ENCODE data around the gene SIRT6.
"Not testable (repeated sequence)": the region's sequence is repeated elsewhere in the genome, so short reads cannot be mapped to it uniquely, and the experiment has no call there.

Gene SIRT6

DNA sequence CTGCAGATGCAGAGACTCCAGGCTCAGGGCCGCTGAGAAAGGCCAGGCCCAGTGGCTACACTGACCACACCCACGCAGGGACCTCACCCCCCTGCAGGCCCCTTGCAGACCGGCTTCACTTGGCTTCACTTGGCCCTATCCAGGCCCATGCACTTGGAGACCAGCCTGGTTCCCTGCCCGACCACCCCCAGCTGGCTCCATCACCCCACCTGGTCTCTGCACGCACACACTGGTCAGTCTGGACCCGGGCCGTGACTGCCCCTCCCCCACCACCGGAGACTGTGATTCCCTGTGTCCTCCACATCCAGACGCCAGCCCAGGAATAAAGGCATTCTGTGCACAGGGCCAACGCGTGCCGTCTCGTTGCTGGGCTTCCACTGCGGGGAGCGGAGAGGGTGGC lies 42.1 kb upstream of the SIRT6 start:
- in situ Hi-C loops (cut with MboI; ENCODE audit: low pct_unique_long_range_greater_than_20kb, low sequenced_read_pairs, unreplicated experiment) = no loop called here
- TF ChIP-seq, protein P1, sequence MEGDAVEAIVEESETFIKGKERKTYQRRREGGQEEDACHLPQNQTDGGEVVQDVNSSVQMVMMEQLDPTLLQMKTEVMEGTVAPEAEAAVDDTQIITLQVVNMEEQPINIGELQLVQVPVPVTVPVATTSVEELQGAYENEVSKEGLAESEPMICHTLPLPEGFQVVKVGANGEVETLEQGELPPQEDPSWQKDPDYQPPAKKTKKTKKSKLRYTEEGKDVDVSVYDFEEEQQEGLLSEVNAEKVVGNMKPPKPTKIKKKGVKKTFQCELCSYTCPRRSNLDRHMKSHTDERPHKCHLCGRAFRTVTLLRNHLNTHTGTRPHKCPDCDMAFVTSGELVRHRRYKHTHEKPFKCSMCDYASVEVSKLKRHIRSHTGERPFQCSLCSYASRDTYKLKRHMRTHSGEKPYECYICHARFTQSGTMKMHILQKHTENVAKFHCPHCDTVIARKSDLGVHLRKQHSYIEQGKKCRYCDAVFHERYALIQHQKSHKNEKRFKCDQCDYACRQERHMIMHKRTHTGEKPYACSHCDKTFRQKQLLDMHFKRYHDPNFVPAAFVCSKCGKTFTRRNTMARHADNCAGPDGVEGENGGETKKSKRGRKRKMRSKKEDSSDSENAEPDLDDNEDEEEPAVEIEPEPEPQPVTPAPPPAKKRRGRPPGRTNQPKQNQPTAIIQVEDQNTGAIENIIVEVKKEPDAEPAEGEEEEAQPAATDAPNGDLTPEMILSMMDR (IDR thresholded peaks at IDR 0.05; ENCODE audit: extremely low read depth, insufficient read depth, missing control alignments) = no peak
- DNase-seq (ENCODE audit: low spot score) = no peak

DNA sequence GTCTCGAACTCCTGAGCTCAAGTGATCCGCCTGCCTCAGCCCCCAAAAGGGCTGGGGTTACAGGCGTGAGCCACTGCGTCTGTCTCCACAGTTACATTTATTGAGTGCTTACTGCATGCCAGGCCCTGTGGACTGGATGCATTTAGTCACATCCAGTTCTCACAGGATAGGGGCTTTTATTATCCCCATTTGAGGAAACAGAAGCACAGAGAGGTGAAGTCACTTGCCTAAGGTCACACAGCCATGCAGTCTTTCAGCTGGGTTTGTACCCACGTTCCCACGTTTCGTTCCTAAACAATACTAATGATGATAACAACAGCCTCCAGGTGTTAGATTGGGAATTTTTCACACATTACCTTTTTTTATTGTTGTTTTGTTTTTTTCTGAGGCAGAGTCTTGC lies 37.8 kb upstream of the SIRT6 start:
- in situ Hi-C loops (cut with MboI; ENCODE audit: low pct_unique_long_range_greater_than_20kb, low sequenced_read_pairs, unreplicated experiment) = no loop called here
- TF ChIP-seq, protein P1 (IDR thresholded peaks at IDR 0.05; ENCODE audit: extremely low read depth, insufficient read depth, missing control alignments) = no peak
- DNase-seq (ENCODE audit: low spot score) = no peak

DNA sequence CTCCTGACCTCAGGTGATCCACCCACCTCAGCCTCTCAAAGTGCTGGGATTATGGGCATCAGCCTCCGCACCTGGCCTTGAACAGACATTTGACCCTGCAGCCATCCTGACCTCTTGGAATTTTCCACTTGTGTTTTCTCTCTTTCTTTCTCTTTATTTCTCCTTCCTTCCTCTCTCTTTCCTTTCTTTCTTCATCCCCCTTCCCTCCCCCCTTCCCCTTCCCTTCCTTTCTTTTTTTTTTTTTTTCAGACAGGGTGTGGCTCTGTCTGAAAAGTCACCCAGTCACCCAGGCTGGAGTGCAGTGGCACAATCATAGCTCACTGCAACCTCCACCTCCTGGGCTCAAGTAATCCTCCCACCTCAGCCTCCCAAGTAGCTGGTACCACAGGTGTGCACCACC lies 36.2 kb upstream of the SIRT6 start:
- in situ Hi-C loops (cut with MboI; ENCODE audit: low pct_unique_long_range_greater_than_20kb, low sequenced_read_pairs, unreplicated experiment) = not testable (repeated sequence)

DNA sequence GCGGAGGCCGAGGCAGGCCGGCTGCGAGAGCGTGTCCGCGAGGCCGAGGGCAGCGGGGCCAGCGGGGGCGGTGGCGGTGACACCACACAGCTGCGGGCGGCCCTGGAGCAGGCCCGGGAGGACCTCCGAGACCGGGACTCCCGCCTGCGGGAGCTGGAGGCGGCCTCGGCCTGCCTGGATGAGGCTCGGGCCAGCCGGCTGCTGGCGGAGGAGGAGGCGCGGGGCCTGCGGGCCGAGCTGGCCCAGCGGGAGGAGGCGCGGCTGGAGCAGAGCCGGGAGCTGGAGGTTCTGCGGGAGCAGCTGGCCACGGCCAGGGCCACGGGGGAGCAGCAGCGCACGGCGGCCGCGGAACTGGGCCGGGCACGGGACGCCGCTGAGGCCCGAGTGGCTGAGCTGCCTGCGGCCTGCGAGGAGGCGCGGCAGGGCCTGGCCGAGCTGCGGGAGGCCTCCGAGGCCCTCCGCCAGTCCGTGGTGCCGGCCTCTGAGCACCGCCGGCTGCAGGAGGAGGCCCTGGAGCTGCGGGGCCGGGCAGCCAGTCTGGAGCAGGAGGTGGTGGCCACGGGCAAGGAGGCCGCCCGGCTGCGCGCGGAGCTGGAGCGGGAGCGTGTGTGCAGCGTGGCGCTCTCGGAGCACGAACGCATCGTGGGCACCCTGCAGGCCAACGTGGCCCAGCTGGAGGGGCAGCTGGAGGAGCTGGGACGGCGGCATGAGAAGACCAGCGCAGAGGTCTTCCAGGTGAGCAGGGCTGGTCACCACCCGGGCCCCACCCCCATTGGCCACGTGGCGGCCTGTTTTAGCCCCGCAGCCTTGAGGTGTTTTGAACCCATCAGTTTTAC lies 35.3 kb upstream of the SIRT6 start:
- TF ChIP-seq, protein P1 (IDR thresholded peaks at IDR 0.05; ENCODE audit: extremely low read depth, insufficient read depth, missing control alignments) = no peak
- in situ Hi-C loops (cut with MboI; ENCODE audit: low pct_unique_long_range_greater_than_20kb, low sequenced_read_pairs, unreplicated experiment) = no loop called here
- DNase-seq (ENCODE audit: low spot score) = no peak

More for the DNA sequence above, 36.2 kb upstream of the SIRT6 start:
- not testable (repeated sequence) for DNase-seq (ENCODE audit: low spot score)

DNA sequence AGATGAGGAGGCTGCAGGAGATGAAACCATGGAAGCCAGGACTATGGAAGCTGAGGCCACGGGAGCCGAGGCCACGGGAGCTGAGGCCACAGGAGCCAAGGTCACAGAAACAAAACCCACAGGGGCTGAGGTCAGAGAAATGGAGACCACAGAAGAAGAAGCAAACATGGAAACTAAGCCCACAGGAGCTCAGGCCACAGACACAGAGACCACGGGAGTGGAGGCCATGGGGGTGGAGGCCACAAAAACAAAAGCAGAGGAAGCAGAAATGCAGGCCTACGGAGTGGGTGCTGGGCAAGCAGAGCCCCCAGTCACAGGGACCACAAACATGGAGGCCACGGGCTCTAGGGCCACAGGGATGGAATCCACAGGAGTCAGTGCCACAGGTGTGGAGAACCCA lies 34.5 kb upstream of the SIRT6 start:
- in situ Hi-C loops (cut with MboI; ENCODE audit: low pct_unique_long_range_greater_than_20kb, low sequenced_read_pairs, unreplicated experiment) = no loop called here
- TF ChIP-seq, protein P1 (IDR thresholded peaks at IDR 0.05; ENCODE audit: extremely low read depth, insufficient read depth, missing control alignments) = no peak
- no peak for DNase-seq (ENCODE audit: low spot score)

DNA sequence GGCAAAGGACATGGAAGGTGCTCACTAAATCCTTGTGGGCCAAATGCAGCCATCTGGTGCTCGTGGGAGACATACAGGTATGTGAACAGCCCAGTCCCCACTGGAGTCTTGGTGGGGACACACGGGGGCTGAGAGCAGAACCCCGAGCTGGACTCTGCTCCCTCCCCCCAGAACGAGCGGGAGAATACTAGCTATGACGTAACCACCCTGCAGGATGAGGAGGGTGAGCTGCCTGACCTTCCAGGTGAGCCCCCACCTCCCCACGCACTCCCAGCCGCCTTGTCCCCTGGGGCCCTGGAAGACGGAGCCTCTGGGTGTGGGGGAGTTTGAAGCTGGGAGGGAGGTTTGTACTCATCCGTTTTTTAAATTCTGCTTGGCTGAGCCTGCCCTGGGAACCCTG lies 33.4 kb upstream of the SIRT6 start:
- no peak for DNase-seq (ENCODE audit: low spot score)
- TF ChIP-seq, protein P1 (IDR thresholded peaks at IDR 0.05; ENCODE audit: extremely low read depth, insufficient read depth, missing control alignments) = no peak
- in situ Hi-C loops (cut with MboI; ENCODE audit: low pct_unique_long_range_greater_than_20kb, low sequenced_read_pairs, unreplicated experiment) = no loop called here

DNA sequence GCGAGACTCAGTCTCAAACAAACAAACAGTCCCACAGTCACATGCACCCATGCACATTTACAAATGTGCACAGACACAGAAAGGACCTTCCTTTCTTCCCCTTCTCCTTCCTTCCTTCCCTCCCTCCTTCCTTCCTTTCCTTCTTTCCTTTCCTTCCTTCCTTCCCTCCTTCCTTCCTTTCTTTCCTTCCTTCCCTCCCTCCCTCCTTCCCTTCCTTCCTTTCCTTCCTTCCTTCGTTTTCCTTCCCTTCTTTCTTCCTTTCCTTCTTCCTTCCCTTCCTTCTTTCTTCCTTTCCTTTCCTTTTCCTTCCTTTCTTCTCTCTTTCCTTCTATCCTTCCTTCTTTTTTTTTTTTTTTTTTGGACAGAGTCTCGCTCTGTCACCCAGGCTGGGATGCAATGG lies 30.8 kb upstream of the SIRT6 start:
- in situ Hi-C loops (cut with MboI; ENCODE audit: low pct_unique_long_range_greater_than_20kb, low sequenced_read_pairs, unreplicated experiment) = no loop called here
- TF ChIP-seq, protein P1 (IDR thresholded peaks at IDR 0.05; ENCODE audit: extremely low read depth, insufficient read depth, missing control alignments) = no peak
- DNase-seq (ENCODE audit: low spot score) = no peak

Data from GM13977 (cell line).